ENCODE data around the gene PTPRM. TPM values are rescaled to one million over a fixed set of nuclear protein-coding genes. Genes with fewer than 3 reads are reported as not detected.

The PTPRM gene
- polyA plus RNA-seq, 1 donor from 2014 or later, result 126 TPM

DNA sequence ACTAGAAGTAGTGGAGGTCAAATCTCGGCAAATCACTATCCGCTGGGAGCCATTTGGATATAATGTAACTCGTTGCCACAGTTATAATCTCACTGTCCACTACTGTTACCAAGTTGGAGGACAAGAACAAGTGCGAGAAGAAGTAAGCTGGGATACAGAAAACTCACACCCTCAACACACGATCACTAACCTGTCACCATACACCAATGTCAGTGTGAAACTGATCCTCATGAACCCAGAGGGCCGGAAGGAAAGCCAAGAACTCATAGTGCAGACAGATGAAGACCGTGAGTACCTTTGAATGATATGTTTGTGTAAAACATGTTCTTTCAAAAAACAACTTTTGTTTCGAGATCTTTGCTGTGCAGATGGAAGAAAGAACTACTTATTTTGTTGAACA is 502.6 kb downstream of the PTPRM start:
- H3K79me2 ChIP-seq (replicated peaks; ENCODE audit: insufficient read depth, low read length), result no peaks in the 10 kb centered on the region
- H3K27ac ChIP-seq (ENCODE audit: low read length), result no peak overlapping the region
- no peaks in the 10 kb centered on the region for H3K9me2 ChIP-seq (ENCODE audit: insufficient read depth, low read length)
- TF ChIP-seq MXI1 (conservative IDR thresholded peaks at IDR 0.05; ENCODE audit: poor library complexity, severe bottlenecking), result no peak
- no peak for TF ChIP-seq EP300 (conservative IDR thresholded peaks at IDR 0.05; ENCODE audit: poor library complexity, severe bottlenecking)
- no peak for TF ChIP-seq RAD21 (conservative IDR thresholded peaks at IDR 0.05)
- TF ChIP-seq, protein P1, sequence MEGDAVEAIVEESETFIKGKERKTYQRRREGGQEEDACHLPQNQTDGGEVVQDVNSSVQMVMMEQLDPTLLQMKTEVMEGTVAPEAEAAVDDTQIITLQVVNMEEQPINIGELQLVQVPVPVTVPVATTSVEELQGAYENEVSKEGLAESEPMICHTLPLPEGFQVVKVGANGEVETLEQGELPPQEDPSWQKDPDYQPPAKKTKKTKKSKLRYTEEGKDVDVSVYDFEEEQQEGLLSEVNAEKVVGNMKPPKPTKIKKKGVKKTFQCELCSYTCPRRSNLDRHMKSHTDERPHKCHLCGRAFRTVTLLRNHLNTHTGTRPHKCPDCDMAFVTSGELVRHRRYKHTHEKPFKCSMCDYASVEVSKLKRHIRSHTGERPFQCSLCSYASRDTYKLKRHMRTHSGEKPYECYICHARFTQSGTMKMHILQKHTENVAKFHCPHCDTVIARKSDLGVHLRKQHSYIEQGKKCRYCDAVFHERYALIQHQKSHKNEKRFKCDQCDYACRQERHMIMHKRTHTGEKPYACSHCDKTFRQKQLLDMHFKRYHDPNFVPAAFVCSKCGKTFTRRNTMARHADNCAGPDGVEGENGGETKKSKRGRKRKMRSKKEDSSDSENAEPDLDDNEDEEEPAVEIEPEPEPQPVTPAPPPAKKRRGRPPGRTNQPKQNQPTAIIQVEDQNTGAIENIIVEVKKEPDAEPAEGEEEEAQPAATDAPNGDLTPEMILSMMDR (IDR thresholded peaks at IDR 0.05; ENCODE audit: poor library complexity, severe bottlenecking), result no peak
- TF ChIP-seq POLR2AphosphoS5 (IDR thresholded peaks at IDR 0.05), result no peak
- TF ChIP-seq TAF1 (IDR thresholded peaks at IDR 0.05; ENCODE audit: low read depth), result no peak
- no peak for TF ChIP-seq SMC3 (conservative IDR thresholded peaks at IDR 0.05; ENCODE audit: poor library complexity)
- no peak for TF ChIP-seq EZH2 (IDR thresholded peaks at IDR 0.05; ENCODE audit: borderline replicate concordance, insufficient read depth, low read length, poor library complexity, severe bottlenecking)
- TF ChIP-seq, protein P2, sequence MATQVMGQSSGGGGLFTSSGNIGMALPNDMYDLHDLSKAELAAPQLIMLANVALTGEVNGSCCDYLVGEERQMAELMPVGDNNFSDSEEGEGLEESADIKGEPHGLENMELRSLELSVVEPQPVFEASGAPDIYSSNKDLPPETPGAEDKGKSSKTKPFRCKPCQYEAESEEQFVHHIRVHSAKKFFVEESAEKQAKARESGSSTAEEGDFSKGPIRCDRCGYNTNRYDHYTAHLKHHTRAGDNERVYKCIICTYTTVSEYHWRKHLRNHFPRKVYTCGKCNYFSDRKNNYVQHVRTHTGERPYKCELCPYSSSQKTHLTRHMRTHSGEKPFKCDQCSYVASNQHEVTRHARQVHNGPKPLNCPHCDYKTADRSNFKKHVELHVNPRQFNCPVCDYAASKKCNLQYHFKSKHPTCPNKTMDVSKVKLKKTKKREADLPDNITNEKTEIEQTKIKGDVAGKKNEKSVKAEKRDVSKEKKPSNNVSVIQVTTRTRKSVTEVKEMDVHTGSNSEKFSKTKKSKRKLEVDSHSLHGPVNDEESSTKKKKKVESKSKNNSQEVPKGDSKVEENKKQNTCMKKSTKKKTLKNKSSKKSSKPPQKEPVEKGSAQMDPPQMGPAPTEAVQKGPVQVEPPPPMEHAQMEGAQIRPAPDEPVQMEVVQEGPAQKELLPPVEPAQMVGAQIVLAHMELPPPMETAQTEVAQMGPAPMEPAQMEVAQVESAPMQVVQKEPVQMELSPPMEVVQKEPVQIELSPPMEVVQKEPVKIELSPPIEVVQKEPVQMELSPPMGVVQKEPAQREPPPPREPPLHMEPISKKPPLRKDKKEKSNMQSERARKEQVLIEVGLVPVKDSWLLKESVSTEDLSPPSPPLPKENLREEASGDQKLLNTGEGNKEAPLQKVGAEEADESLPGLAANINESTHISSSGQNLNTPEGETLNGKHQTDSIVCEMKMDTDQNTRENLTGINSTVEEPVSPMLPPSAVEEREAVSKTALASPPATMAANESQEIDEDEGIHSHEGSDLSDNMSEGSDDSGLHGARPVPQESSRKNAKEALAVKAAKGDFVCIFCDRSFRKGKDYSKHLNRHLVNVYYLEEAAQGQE (IDR thresholded peaks at IDR 0.05; ENCODE audit: borderline replicate concordance), result no peak
- no peak overlapping the region for H3K4me2 ChIP-seq (ENCODE audit: low read length)
- H3K27me3 ChIP-seq (ENCODE audit: insufficient read depth, low read depth, low read length), result no peaks in the 10 kb centered on the region
- H3K4me3 ChIP-seq (ENCODE audit: low read length), result no peak overlapping the region
- no peak overlapping the region for H3K9ac ChIP-seq (ENCODE audit: low read length)
- no peaks in the 10 kb centered on the region for H4K20me1 ChIP-seq (ENCODE audit: insufficient read depth)
- no peaks in the 10 kb centered on the region for H3F3A ChIP-seq (ENCODE audit: insufficient read depth, low read length, poor library complexity, severe bottlenecking)
- H2AFZ ChIP-seq (ENCODE audit: low read depth, low read length), result no peak overlapping the region
- H3K36me3 ChIP-seq (ENCODE audit: insufficient read depth, low read length), result no peaks in the 10 kb centered on the region
- H3K9me3 ChIP-seq (ENCODE audit: low read length), result no peaks in the 10 kb centered on the region

DNA sequence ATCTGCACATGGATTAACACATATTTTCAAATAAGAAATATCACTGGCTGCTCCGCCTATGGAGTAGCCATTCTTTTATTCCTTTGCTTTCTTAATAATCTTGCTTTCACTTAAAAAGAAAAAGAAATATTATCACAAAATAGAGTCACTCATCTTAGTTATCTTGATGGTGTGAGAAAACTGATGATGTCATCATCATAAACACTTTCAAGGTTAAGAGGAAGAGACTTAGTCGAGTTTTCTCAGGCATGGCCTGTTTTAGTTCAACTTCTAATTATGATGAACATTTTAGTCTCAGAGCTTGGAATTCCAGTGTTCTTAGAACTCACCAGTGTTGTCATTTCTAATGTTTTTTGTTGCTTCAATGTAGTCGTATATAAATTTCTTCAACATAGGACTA is 506.1 kb downstream of the PTPRM start:
- Histone ChIP-seq H3K27ac (ENCODE audit: low read length) (no peak overlapping the region), H3K27me3 (ENCODE audit: insufficient read depth, low read depth, low read length) (no peaks in the 10 kb centered on the region), H3K4me3 (ENCODE audit: low read length) (no peak overlapping the region), H2AFZ (ENCODE audit: low read depth, low read length) (no peak overlapping the region), H3K79me2 (replicated peaks; ENCODE audit: insufficient read depth, low read length) (no peaks in the 10 kb centered on the region), H3K36me3 (ENCODE audit: insufficient read depth, low read length) (no peaks in the 10 kb centered on the region), H3K9ac (ENCODE audit: low read length) (no peak overlapping the region), H4K20me1 (ENCODE audit: insufficient read depth) (no peaks in the 10 kb centered on the region), H3K9me2 (ENCODE audit: insufficient read depth, low read length) (no peaks in the 10 kb centered on the region), H3K9me3 (ENCODE audit: low read length) (no peaks in the 10 kb centered on the region), H3K4me2 (ENCODE audit: low read length) (no peak overlapping the region), H3F3A (ENCODE audit: insufficient read depth, low read length, poor library complexity, severe bottlenecking) (no peaks in the 10 kb centered on the region)
- TF ChIP-seq, protein P2 (IDR thresholded peaks at IDR 0.05; ENCODE audit: borderline replicate concordance), result no peak
- TF ChIP-seq EP300 (conservative IDR thresholded peaks at IDR 0.05; ENCODE audit: poor library complexity, severe bottlenecking) (no peak), EZH2 (IDR thresholded peaks at IDR 0.05; ENCODE audit: borderline replicate concordance, insufficient read depth, low read length, poor library complexity, severe bottlenecking) (no peak), POLR2AphosphoS5 (IDR thresholded peaks at IDR 0.05) (no peak), TAF1 (IDR thresholded peaks at IDR 0.05; ENCODE audit: low read depth) (no peak), MXI1 (conservative IDR thresholded peaks at IDR 0.05; ENCODE audit: poor library complexity, severe bottlenecking) (no peak), SMC3 (conservative IDR thresholded peaks at IDR 0.05; ENCODE audit: poor library complexity) (no peak), RAD21 (conservative IDR thresholded peaks at IDR 0.05) (no peak)
- TF ChIP-seq, protein P1 (IDR thresholded peaks at IDR 0.05; ENCODE audit: poor library complexity, severe bottlenecking), result no peak
